Measurements from ENCODE around the gene MRPL52. TPM values are rescaled to one million over a fixed set of nuclear protein-coding genes. Genes with fewer than 3 reads are reported as not detected.
"Not testable (repeated sequence)": the region's sequence is repeated elsewhere in the genome, so short reads cannot be mapped to it uniquely, and the experiment has no call there.

The MRPL52 gene
- total and polyA plus RNA-seq, 2 of the 13 experiments (the other 11 are each of a cell fraction or from before 2014, with no cell fraction given) = 118 to 329 TPM

DNA sequence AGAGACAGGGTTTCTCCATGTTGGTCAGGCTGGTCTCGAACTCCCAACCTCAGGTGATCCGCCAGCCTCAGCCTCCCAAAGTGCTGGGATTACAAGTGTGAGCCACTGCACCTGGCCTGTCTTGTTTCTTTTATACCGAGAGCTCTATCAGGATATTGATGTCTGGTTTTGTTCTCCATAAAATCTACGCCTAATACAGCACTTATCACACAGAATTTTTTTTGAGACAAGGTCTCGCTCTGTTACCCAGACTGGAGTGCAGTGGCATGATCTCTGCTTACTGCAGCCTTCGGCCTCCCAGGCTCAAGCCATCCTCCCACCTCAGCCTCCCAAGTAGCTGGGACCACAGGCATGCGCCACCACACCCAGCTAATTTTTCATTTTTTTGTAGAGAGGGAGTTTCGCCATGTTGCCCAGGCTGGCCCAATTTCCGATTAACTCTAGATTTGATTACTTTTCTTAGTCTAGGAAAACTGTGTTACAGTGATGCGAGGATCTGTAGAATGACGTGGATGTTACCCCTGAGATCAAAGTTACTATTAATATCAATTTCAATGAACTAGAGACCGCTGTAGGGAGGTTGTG, 519 bp upstream of the MRPL52 start (continued):
- 0 out of 2 replicates have a peak, but pooled peaks have one; percentile 48 for TF ChIP-seq AHDC1 (CRISPR knock-in tag; IDR thresholded peaks at IDR 0.05; ENCODE audit: borderline replicate concordance)
- 0 out of 2 replicates have a peak, but pooled peaks have one; percentile 5 for TF ChIP-seq MIER3 (CRISPR knock-in tag; IDR thresholded peaks at IDR 0.05; ENCODE audit: borderline replicate concordance)
- TF ChIP-seq MYC (CRISPR knock-in tag; IDR thresholded peaks at IDR 0.05; ENCODE audit: borderline replicate concordance) = 0 out of 2 replicates have a peak, but pooled peaks have one; percentile 4
- peak; percentile 30; the same call in 1 of the 2 replicates for TF ChIP-seq ISL2 (CRISPR knock-in tag; IDR thresholded peaks at IDR 0.05)
- TF ChIP-seq ATF3 (CRISPR knock-in tag; IDR thresholded peaks at IDR 0.05) = 0 out of 2 replicates have a peak, but pooled peaks have one; percentile 14
- TF ChIP-seq AFF4 (CRISPR knock-in tag; IDR thresholded peaks at IDR 0.05) = peak; percentile 54; the same call in 1 of the 2 replicates
- 0 out of 2 replicates have a peak, but pooled peaks have one; percentile 3 for TF ChIP-seq ZNF431 (CRISPR knock-in tag; IDR thresholded peaks at IDR 0.05; ENCODE audit: borderline replicate concordance, low read depth)
- 0 out of 2 replicates have a peak, but pooled peaks have one; percentile 23 for TF ChIP-seq ZNF572 (CRISPR knock-in tag; IDR thresholded peaks at IDR 0.05)
- TF ChIP-seq, protein P1, sequence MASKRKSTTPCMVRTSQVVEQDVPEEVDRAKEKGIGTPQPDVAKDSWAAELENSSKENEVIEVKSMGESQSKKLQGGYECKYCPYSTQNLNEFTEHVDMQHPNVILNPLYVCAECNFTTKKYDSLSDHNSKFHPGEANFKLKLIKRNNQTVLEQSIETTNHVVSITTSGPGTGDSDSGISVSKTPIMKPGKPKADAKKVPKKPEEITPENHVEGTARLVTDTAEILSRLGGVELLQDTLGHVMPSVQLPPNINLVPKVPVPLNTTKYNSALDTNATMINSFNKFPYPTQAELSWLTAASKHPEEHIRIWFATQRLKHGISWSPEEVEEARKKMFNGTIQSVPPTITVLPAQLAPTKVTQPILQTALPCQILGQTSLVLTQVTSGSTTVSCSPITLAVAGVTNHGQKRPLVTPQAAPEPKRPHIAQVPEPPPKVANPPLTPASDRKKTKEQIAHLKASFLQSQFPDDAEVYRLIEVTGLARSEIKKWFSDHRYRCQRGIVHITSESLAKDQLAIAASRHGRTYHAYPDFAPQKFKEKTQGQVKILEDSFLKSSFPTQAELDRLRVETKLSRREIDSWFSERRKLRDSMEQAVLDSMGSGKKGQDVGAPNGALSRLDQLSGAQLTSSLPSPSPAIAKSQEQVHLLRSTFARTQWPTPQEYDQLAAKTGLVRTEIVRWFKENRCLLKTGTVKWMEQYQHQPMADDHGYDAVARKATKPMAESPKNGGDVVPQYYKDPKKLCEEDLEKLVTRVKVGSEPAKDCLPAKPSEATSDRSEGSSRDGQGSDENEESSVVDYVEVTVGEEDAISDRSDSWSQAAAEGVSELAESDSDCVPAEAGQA (IDR thresholded peaks at IDR 0.05; ENCODE audit: low read depth) = not testable (repeated sequence)
- TF ChIP-seq, protein P1 (CRISPR knock-in tag; IDR thresholded peaks at IDR 0.05; ENCODE audit: borderline replicate concordance) = peak; percentile 42; the same call in 1 of the 2 replicates

Measured in HepG2 (cell line).